ENCODE data around the gene EPHB1.

EPHB1 gene

GRCh38 chr3:135258916-135259315 is 463.9 kb downstream of the EPHB1 start:
- DNase-seq (ENCODE audit: low spot score): no peak

- DNase-seq (ENCODE audit: low spot score): no peak
Observed at GRCh38 chr3:135260025-135260424, 465.0 kb downstream of the EPHB1 start.

- no peak for DNase-seq (ENCODE audit: low spot score)
Observed at GRCh38 chr3:135261214-135261775, 466.2 kb downstream of the EPHB1 start.

GRCh38 chr3:135261916-135262315 is 466.9 kb downstream of the EPHB1 start:
- DNase-seq (ENCODE audit: low spot score): no peak

- no peak for DNase-seq (ENCODE audit: low spot score)
Observed at GRCh38 chr3:135262441-135262840, 467.4 kb downstream of the EPHB1 start.

GRCh38 chr3:135263331-135263730 is 468.3 kb downstream of the EPHB1 start:
- no peak for DNase-seq (ENCODE audit: low spot score)

- no peak for DNase-seq (ENCODE audit: low spot score)
Observed at GRCh38 chr3:135267487-135267886, 472.4 kb downstream of the EPHB1 start.

GRCh38 chr3:135268941-135269532 is 474.0 kb downstream of the EPHB1 start:
- DNase-seq (ENCODE audit: low spot score): no peak

- no peak for DNase-seq (ENCODE audit: low spot score)
Observed at GRCh38 chr3:135271177-135272025, 476.3 kb downstream of the EPHB1 start.

- no peak for DNase-seq (ENCODE audit: low spot score)
Observed at GRCh38 chr3:135272026-135272669, 477.1 kb downstream of the EPHB1 start.

GRCh38 chr3:135292162-135292561 is 497.1 kb downstream of the EPHB1 start:
- DNase-seq (ENCODE audit: low spot score): no peak

GRCh38 chr3:135301670-135302069 is 506.6 kb downstream of the EPHB1 start:
- no peak for DNase-seq (ENCODE audit: low spot score)

GRCh38 chr3:135304378-135304777 is 509.3 kb downstream of the EPHB1 start:
- no peak for DNase-seq (ENCODE audit: low spot score)

Data from HuH-7 (cell line).